ENCODE measurements around the gene SPO11.

- TF ChIP-seq CTCF (IDR thresholded peaks at IDR 0.05): no peak
- TF ChIP-seq EZH2 (IDR thresholded peaks at IDR 0.05; ENCODE audit: borderline replicate concordance, insufficient read depth, low read depth, low read length, poor library complexity, severe bottlenecking): no peak
These were observed 20.6 kb downstream of the SPO11 start for GRCh38 chr20:57350081-57350710.
